Vagina (tissue), 2 donors: ENCODE measurements around the gene RNF181.

Source experiments
- CTCF ChIP-seq, 3 experiments: fragments of 450-650 bp in 2 of 3; fragments of 200-600 bp in 1 of 3; sonication (generic) in 1 of 3; IDR thresholded peaks; one replicate each; pipeline ENCODE4 v1.5.1; 2017 to 2019; ENCODE audit warnings: antibody characterized with exemption in 3 of 3, mild to moderate bottlenecking in 2 of 3, moderate library complexity in 2 of 3
- POLR2A ChIP-seq, 2 donors: fragments of 450-650 bp; IDR thresholded peaks; one replicate each; pipeline ENCODE4 v1.6.1; 2017; ENCODE audit warnings: antibody characterized with exemption in 2 of 2, mild to moderate bottlenecking in 2 of 2, moderate library complexity in 2 of 2

GRCh38 chr2:85631316-85631715, 35.8 kb downstream of the RNF181 start:
- TF ChIP-seq CTCF (IDR thresholded peaks at IDR 0.05): no peak
- TF ChIP-seq POLR2A (IDR thresholded peaks at IDR 0.05): no peak
